SK-N-SH (cell line): Measurements from ENCODE around the gene ARHGAP6. TPM values are rescaled to one million over a fixed set of nuclear protein-coding genes. Genes with fewer than 3 reads are reported as not detected.
A peak's percentile ranks its signal among the peaks of the same experiment; 100 is the strongest.

Experiments used
- CTCF ChIA-PET: fragments of 300-600, 350-600 bp; formaldehyde crosslinking; extraction: SDS; loops from one replicate; lab custom pipeline; 2021; lab: Yijun Ruan, JAX
- POLR2A ChIA-PET: fragments of 350-600 bp; sonication (Branson Sonifier 250); formaldehyde crosslinking; extraction: SDS; loops from one replicate; lab custom pipeline; 2020; ENCODE audit warnings: antibody characterized with exemption, inconsistent platforms; lab: Yijun Ruan, JAX
- DNase-seq: peaks from one replicate; pipeline ENCODE4 v3.0.0; 2012
- H2AFZ ChIP-seq: fragments of 200-600 bp; sonication (generic); 2 replicates; pipeline ENCODE4 v1.8.1; 2016; ENCODE audit warnings: antibody characterized with exemption, mild to moderate bottlenecking, low read depth
- H3F3A ChIP-seq: fragments of 200-600 bp; sonication (generic); replicated peaks from 2 replicates; pipeline ENCODE3; 2016; ENCODE audit warnings: antibody characterized with exemption, mild to moderate bottlenecking; ENCODE audit not compliant: insufficient read depth
- H3K27ac ChIP-seq, 2 experiments: fragments of 200-500 bp in 1 of 2; fragments of 200-600 bp in 1 of 2; sonication (Bioruptor generic) in 1 of 2; sonication (generic), shearing (Covaris generic) in 1 of 2; 2 replicates each; pipeline versions ENCODE4 v1.5.1 to v1.6.1; 2014 to 2016; ENCODE audit warnings: low read depth in 2 of 2, inconsistent platforms in 1 of 2, low read length in 1 of 2, mild to moderate bottlenecking in 1 of 2, mixed read lengths in 1 of 2
- H3K27me3 ChIP-seq: fragments of 200-600 bp; sonication (generic), shearing (Covaris generic); 2 replicates; pipeline ENCODE4 v1.6.1; 2016; ENCODE audit warnings: mixed run types; ENCODE audit not compliant: insufficient read depth
- H3K36me3 ChIP-seq, 2 experiments: fragments of 200-500 bp in 1 of 2; fragments of 200-600 bp in 1 of 2; sonication (Bioruptor generic) in 1 of 2; sonication (generic) in 1 of 2; replicated peaks in 1 of 2; 2 replicates each; pipeline versions ENCODE3 to v1.5.1; 2014 to 2016; ENCODE audit warnings: low read length in 1 of 2, mild to moderate bottlenecking in 1 of 2; ENCODE audit not compliant: insufficient read depth in 2 of 2, control insufficient read depth in 1 of 2
- H3K4me1 ChIP-seq, 2 experiments: fragments of 200-500 bp in 1 of 2; fragments of 200-600 bp in 1 of 2; sonication (Bioruptor generic) in 1 of 2; sonication (generic), shearing (Covaris generic) in 1 of 2; 2 replicates each; pipeline versions ENCODE4 v1.5.1 to v1.6.1; 2014 to 2016; ENCODE audit warnings: low read depth in 1 of 2, low read length in 1 of 2, mixed run types in 1 of 2; ENCODE audit not compliant: insufficient read depth in 2 of 2, control insufficient read depth in 1 of 2
- H3K4me2 ChIP-seq: fragments of 200-600 bp; sonication (generic), shearing (Covaris generic); 2 replicates; pipeline ENCODE4 v1.6.1; 2017; ENCODE audit warnings: mixed run types
- H3K4me3 ChIP-seq, 2 experiments: fragments of 200-500 bp in 1 of 2; fragments of 200-600 bp in 1 of 2; sonication (Bioruptor generic) in 1 of 2; sonication (generic), shearing (Covaris generic) in 1 of 2; 2 replicates each; pipeline versions ENCODE4 v1.5.1 to v1.8.1; 2014 to 2016; ENCODE audit warnings: low read depth in 2 of 2, inconsistent platforms in 1 of 2, low read length in 1 of 2, mild to moderate bottlenecking in 1 of 2, mixed read lengths in 1 of 2, moderate library complexity in 1 of 2
- H3K79me2 ChIP-seq: fragments of 200-600 bp; sonication (generic); 2 replicates; pipeline ENCODE4 v1.8.1; 2017; ENCODE audit warnings: mild to moderate bottlenecking; ENCODE audit not compliant: insufficient read depth
- H3K9ac ChIP-seq: fragments of 200-600 bp; sonication (generic); 2 replicates; pipeline ENCODE4 v1.6.1; 2017; ENCODE audit warnings: mixed run types
- H3K9me2 ChIP-seq: fragments of 200-600 bp; sonication (generic); 2 replicates; pipeline ENCODE4 v1.6.1; 2017; ENCODE audit warnings: mixed run types
- H3K9me3 ChIP-seq: fragments of 200-600 bp; sonication (generic); 2 replicates; pipeline ENCODE4 v1.6.1; 2017; ENCODE audit warnings: mixed run types, mild to moderate bottlenecking, moderate library complexity
- H4K20me1 ChIP-seq: fragments of 200-600 bp; sonication (generic); 2 replicates; pipeline ENCODE4 v1.6.1; 2017; ENCODE audit warnings: mild to moderate bottlenecking, mixed run types; ENCODE audit not compliant: insufficient read depth
- CTCF ChIP-seq: fragments of 200-600 bp; sonication (generic); IDR thresholded peaks from 2 replicates; pipeline ENCODE4 v1.6.1; 2017; ENCODE audit warnings: antibody characterized with exemption, mild to moderate bottlenecking, moderate library complexity
- ELF1 ChIP-seq: IDR thresholded peaks from 2 replicates; pipeline ENCODE4 v1.4.0; 2012
- EZH2phosphoT487 ChIP-seq: fragments of 200-600 bp; sonication (generic); IDR thresholded peaks from 2 replicates; pipeline ENCODE4 v1.6.1; 2017; ENCODE audit warnings: low read depth, mixed run types, mild to moderate bottlenecking, antibody characterized with exemption, moderate library complexity, borderline replicate concordance
- FOSL2 ChIP-seq: IDR thresholded peaks from 2 replicates; pipeline ENCODE4 v1.4.0; 2012; ENCODE audit warnings: low read depth, mild to moderate bottlenecking, moderate library complexity, borderline replicate concordance
- FOXJ3 ChIP-seq: sonication (generic); formaldehyde crosslinking; IDR thresholded peaks from 2 replicates; pipeline ENCODE4 v1.5.1; 2020; ENCODE audit warnings: mild to moderate bottlenecking, missing genetic modification reagents
- FOXM1 ChIP-seq: IDR thresholded peaks from 2 replicates; pipeline ENCODE4 v1.4.0; 2012; ENCODE audit warnings: low read depth, mild to moderate bottlenecking
- GABPA ChIP-seq: IDR thresholded peaks from 2 replicates; pipeline ENCODE4 v1.4.0; 2012; ENCODE audit warnings: low read depth, mild to moderate bottlenecking
- IRF3 ChIP-seq: fragments of 150-350 bp; IDR thresholded peaks from 2 replicates; pipeline ENCODE4 v1.6.1; 2016; ENCODE audit warnings: mild to moderate bottlenecking, low read depth, low read length
- JUND ChIP-seq: IDR thresholded peaks from 2 replicates; pipeline ENCODE4 v1.4.0; 2012
- MAX ChIP-seq: IDR thresholded peaks from 2 replicates; pipeline ENCODE4 v1.4.0; 2012; ENCODE audit warnings: low read depth
- MXI1 ChIP-seq: IDR thresholded peaks from 2 replicates; pipeline ENCODE4 v1.6.1; 2012; ENCODE audit warnings: mild to moderate bottlenecking, low read depth, low read length, improper control_type of control experiment
- RCOR1 ChIP-seq: fragments of 150-350 bp; IDR thresholded peaks from 2 replicates; pipeline ENCODE4 v1.6.1; 2017; ENCODE audit warnings: antibody characterized with exemption, low read length
- RFX5 ChIP-seq: IDR thresholded peaks from 2 replicates; pipeline ENCODE4 v1.6.1; 2012; ENCODE audit warnings: mild to moderate bottlenecking, improper control_type of control experiment, low read length
- TCF12 ChIP-seq: IDR thresholded peaks from 2 replicates; pipeline ENCODE4 v1.4.0; 2012
- TEAD4 ChIP-seq: IDR thresholded peaks from 2 replicates; pipeline ENCODE4 v1.4.0; 2012; ENCODE audit warnings: mild to moderate bottlenecking, borderline replicate concordance; ENCODE audit not compliant: insufficient read depth
- WGBS: methylation state at CpG from one replicate; pipeline ENCODE4 v1.1.6; 2017; ENCODE audit warnings: low lambda C conversion rate; 5-methylcytosine and 5-hydroxymethylcytosine counted together
- polyA plus RNA-seq, 3 experiments: library from polyadenylated mRNA; depleted of rRNA; stranded (reverse); fragments of >200 nt; gene quantifications; 2 replicates each; pipeline ENCODE4 v1.2.3, GENCODE V29; 2012
- TF ChIP-seq, protein P1 (sequence below): IDR thresholded peaks from 2 replicates; pipeline ENCODE4; 2012
- TF ChIP-seq, protein P2 (sequence below): IDR thresholded peaks from 2 replicates; pipeline ENCODE4 v1.4.0; 2012; ENCODE audit warnings: low read depth, borderline replicate concordance

Gene ARHGAP6
- polyA plus RNA-seq, 1 of the 3 experiments (the other 2 are of a cell fraction): 0.16 TPM

DNA sequence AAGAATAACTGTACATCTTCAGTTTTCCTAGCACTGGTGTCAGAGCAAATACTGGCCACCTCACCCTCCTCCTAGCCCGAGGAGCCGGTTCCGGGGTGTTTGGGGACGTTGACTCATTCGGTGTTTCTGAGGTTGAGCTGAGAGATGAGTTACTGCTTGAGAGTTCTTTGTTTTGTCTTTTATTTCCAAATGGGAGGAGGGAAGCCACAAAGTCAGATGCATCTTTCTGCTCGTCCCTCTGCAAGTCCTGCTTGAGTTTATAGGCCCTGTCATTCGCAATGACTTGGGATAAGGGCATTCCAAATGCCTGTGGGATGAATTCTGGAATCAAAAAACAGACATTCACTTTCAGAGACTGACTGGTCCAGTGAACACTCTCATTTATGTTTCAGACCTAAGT lies 477.1 kb downstream of the ARHGAP6 start:
- no peak overlapping the region for H3K4me3 ChIP-seq
- no peak overlapping the region for H3K4me2 ChIP-seq
- no peaks in the 10 kb centered on the region for H3K9me2 ChIP-seq
- TF ChIP-seq IRF3: no peak
- TF ChIP-seq CTCF: no peak
- TF ChIP-seq FOSL2: 0 out of 2 replicates have a peak, but pooled peaks have one; percentile 13
- peak; percentile 41; the same call in 1 of the 2 replicates for TF ChIP-seq TCF12
- TF ChIP-seq RCOR1: no peak
- H3K9me3 ChIP-seq: no peaks in the 10 kb centered on the region
- H4K20me1 ChIP-seq: no peaks in the 10 kb centered on the region
- no peaks in the 10 kb centered on the region for H3K27me3 ChIP-seq
- H3K27ac ChIP-seq: peak overlapping the region; percentile 16 to 54; a peak in 2 of 4 replicates
- CTCF ChIA-PET: interaction anchor here (0.6 kb wide), 1 partner anchor 1117 kb away, joined by 3 read pairs; no protein-coding TSS in a partner anchor
- H3K9ac ChIP-seq: no peak overlapping the region
- H3F3A ChIP-seq: peaks cover 8% of the 10 kb centered on the region
- H2AFZ ChIP-seq: peak overlapping the region; percentile 23; the same call in 1 of the 2 replicates
- H3K36me3 ChIP-seq: no peaks in the 10 kb centered on the region
- H3K4me1 ChIP-seq: peaks cover 0 to 2% of the 10 kb centered on the region in 2 experiments; a peak in 1 of 4 replicates
- POLR2A ChIA-PET: no interaction called here
- 2% methylated on average over 7 of the region's 7 CpGs for WGBS
- no peaks in the 10 kb centered on the region for H3K79me2 ChIP-seq
- DNase-seq: no peak

DNA sequence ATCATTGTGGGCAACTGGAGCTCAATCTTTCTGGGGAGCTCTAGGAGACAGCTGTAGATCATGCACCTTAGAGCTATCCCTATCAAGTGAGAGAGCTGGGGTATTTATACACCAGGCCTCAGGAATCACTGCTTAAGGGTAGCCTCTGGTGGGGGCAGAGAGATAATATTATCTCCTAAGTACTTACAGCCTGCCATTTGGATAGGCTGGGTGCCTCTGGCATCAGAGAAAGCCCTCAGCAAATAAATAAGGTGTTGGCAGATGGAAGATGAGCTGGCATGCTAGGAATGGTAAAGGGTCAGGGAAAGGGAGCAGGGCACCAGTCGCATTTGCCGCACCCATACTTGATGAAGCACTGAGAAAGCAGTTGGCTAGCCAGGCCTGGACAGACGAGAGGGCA lies 478.7 kb downstream of the ARHGAP6 start:
- TF ChIP-seq JUND (no peak), FOXM1 (no peak), IRF3 (no peak), MAX (no peak), RFX5 (no peak), EZH2phosphoT487 (no peak), ELF1 (no peak), CTCF (no peak), TEAD4 (no peak), MXI1 (no peak), GABPA (no peak), FOXJ3 (CRISPR knock-in tag) (no peak)
- TF ChIP-seq, protein P1, sequence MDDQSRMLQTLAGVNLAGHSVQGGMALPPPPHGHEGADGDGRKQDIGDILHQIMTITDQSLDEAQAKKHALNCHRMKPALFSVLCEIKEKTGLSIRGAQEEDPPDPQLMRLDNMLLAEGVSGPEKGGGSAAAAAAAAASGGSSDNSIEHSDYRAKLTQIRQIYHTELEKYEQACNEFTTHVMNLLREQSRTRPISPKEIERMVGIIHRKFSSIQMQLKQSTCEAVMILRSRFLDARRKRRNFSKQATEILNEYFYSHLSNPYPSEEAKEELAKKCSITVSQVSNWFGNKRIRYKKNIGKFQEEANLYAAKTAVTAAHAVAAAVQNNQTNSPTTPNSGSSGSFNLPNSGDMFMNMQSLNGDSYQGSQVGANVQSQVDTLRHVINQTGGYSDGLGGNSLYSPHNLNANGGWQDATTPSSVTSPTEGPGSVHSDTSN: no peak
- TF ChIP-seq, protein P2, sequence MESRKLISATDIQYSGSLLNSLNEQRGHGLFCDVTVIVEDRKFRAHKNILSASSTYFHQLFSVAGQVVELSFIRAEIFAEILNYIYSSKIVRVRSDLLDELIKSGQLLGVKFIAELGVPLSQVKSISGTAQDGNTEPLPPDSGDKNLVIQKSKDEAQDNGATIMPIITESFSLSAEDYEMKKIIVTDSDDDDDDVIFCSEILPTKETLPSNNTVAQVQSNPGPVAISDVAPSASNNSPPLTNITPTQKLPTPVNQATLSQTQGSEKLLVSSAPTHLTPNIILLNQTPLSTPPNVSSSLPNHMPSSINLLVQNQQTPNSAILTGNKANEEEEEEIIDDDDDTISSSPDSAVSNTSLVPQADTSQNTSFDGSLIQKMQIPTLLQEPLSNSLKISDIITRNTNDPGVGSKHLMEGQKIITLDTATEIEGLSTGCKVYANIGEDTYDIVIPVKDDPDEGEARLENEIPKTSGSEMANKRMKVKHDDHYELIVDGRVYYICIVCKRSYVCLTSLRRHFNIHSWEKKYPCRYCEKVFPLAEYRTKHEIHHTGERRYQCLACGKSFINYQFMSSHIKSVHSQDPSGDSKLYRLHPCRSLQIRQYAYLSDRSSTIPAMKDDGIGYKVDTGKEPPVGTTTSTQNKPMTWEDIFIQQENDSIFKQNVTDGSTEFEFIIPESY: no peak
- no peaks in the 10 kb centered on the region for H3K9me2 ChIP-seq
- no peak overlapping the region for H3K4me3 ChIP-seq
- no peak overlapping the region for H3K4me2 ChIP-seq
- H3F3A ChIP-seq: peaks cover 8% of the 10 kb centered on the region
- H4K20me1 ChIP-seq: no peaks in the 10 kb centered on the region
- H3K36me3 ChIP-seq: no peaks in the 10 kb centered on the region
- no peaks in the 10 kb centered on the region for H3K79me2 ChIP-seq
- POLR2A ChIA-PET: no interaction called here
- no peaks in the 10 kb centered on the region for H3K27me3 ChIP-seq
- no peak overlapping the region for H3K9ac ChIP-seq
- no peak overlapping the region for H2AFZ ChIP-seq
- 33% methylated on average over 3 of the region's 3 CpGs for WGBS
- no peaks in the 10 kb centered on the region for H3K9me3 ChIP-seq
- DNase-seq: no peak
- CTCF ChIA-PET: interaction anchor here (0.9 kb wide), 2 partner anchors 40 to 1067 kb away, joined by 3 read pairs; no protein-coding TSS in a partner anchor
- no peak overlapping the region for H3K27ac ChIP-seq
- no peaks in the 10 kb centered on the region; a peak in 1 of 4 replicates for H3K4me1 ChIP-seq
